HG03196 (cell line): ENCODE measurements around the gene TRAPPC6A.

Experiments
- ATAC-seq: cut with Tn5 transposase; IDR thresholded peaks from one replicate; pipeline ENCODE4 v1.9.1; 2021; ENCODE audit not compliant: unreplicated experiment

TRAPPC6A gene, protein sequence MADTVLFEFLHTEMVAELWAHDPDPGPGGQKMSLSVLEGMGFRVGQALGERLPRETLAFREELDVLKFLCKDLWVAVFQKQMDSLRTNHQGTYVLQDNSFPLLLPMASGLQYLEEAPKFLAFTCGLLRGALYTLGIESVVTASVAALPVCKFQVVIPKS

DNA sequence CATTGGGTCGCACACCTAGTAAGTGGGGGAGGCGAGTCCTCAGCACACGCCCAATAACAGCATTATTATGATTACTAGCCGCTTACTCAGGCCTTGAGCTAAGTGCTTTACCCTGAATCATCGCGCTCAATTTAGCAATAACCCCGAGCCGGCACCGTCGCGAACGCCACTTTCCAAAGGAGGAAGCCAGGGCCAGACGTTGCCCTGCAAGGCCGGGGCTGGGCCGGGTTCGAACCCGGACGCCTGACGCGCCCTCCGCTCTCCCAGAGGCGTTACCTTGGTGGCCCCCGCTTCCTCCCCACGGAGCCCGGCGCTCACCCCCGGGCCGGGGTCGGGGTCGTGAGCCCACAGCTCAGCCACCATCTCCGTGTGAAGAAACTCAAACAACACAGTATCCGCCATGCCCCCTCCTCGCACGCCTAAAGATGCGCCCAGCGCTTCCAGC is at the start of gene TRAPPC6A:
TRAPPC6A (minus strand) TSS at position 421 of the 445 bp plus-strand sequence; CDS start at position 402, 19 bp downstream.
- ATAC-seq, result no peak

- no peak for ATAC-seq
These were observed 46.6 kb upstream of the TRAPPC6A start for GRCh38 chr19:45224645-45225044.

DNA sequence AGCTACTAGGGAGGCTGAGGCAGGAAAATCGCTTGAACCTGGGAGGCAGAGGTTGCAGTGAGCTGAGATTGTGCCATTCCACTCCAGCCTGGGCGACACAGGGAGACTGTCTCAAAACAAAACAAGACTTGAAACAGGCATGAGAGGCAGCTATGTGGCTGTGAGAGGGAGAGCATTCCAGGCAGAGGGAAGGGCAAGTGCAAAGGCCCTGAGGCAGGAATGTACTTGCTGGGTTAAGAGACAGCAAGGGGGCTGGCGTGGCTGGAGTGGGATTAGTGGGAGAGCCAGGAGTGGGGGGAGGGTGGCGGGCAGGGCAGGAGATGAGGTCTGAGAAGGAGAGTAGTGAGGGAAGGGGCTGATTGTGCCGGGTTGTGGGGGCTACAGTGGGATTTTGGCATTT is 45.8 kb upstream of the TRAPPC6A start:
- ATAC-seq, result no peak

DNA sequence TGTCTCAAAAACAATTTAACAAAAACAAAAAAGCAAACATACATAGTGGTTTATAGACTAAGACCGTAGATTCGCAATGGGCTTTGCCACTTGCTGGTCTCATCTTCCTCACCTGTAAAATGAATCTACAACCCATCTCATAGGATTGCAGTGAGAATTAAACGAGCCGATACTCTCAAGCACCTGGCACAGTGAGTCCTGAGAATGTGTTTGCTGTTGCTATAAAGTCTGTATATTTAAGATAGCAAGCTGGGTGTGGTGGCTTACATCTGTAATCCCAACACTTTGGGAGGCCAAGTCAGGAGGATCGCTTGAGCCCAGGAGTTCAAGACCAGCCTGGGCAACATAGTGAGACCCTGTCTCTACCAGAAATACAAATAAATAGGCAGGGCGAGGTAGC is 44.7 kb upstream of the TRAPPC6A start:
- no peak for ATAC-seq

- ATAC-seq, result no peak
These were observed 41.1 kb upstream of the TRAPPC6A start for GRCh38 chr19:45218911-45219743.

DNA sequence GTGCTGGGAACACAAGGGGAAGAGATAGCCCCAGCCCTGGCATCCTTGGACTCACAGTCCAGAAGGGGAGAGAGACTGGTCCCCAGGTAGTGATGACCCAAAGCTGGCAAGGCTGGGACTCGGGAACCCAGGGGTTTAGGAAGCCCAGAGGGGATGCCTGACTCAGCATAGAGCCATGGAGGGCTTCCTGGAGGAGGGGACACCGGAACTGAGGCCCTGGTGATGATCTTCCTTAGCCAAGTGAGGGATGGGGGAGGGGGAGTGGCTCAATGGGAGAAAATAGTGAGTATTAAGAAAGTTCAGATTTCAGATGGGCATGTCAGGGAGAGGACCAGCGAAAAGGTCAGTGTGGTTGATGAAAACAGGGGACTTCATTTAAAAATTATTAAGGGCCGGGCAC is 40.4 kb upstream of the TRAPPC6A start:
- ATAC-seq, result no peak

DNA sequence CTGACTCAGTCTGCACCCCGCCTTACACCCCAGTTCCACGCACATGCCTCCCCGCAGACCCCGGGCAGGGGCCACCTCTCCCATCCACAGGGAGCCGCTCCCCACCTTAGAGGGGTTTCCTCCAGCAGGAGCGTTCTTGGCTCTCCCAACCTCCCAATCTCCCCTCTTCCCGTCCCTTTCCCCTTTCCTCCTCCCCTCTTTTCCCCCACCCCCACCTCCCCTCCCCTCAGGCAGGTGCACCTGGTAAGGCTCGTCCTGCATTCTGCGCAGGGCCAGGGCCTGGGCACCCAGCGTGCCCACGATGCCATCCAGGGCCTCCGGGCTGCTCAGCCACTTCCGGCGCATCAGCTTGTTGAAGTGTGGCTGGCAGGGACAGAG is 39.9 kb upstream of the TRAPPC6A start:
- no peak for ATAC-seq

DNA sequence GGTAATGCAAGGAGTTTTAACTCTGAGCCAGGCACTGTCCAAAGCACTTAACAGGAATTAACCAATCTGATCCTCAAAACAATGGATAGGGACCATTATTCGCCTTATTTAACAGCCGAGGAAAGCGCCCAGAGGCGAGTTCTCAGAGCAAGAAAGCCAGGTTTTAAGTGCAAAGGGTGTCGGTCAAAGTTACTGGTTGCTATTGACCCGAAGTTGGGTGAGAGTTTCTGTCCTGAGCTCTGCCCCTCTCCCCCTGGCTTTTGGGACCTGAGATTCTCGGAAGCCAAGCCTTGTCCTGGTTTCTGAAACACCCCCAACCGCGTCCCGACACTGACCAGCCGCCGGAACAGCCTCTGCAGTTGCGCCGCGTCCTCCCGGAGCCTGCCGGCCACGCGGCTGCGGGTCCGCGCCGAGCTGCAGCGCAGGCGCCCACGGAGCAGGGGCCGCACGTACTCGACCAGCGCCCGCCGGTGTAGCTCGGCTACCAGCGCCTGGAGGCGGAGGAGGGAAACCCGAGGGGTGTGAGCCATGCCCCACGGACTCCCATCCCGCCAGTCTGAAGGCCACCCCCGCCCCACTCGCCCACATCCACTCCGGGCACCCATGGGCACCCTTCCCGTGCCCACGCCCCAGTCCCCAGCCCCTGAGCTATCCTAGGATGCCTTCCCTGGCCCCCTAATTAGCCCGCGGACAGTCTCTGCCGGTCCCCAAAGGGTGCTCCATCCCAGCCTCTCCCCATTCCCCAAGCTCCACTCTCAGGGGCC is 39.3 kb upstream of the TRAPPC6A start:
- ATAC-seq, result no peak

GRCh38 chr19:45216667-45217066 is 38.6 kb upstream of the TRAPPC6A start:
- no peak for ATAC-seq

- no peak for ATAC-seq
These were observed 37.6 kb upstream of the TRAPPC6A start for GRCh38 chr19:45215391-45216191.

DNA sequence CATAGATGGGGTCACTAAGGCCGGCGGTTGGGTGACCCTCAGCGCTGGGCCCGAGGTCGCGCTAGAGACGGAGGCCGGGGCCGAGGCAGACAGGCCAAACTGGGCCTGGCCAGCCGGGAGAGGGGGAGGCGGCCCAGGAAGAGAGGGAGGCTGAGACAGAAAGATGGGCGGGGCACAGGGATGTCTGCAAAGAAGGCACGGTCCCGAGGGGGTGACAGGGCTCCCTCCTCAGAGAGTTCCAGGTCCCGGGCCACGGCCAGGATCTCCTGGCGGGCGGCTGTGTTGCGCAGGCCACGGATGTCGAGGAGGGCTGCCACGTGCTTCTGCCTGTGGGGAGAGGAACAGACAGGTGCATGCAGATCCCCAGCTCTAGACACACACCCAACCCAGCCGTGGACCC is 35.0 kb upstream of the TRAPPC6A start:
- no peak for ATAC-seq

- ATAC-seq, result no peak
These were observed 33.8 kb upstream of the TRAPPC6A start for GRCh38 chr19:45211751-45212381.

DNA sequence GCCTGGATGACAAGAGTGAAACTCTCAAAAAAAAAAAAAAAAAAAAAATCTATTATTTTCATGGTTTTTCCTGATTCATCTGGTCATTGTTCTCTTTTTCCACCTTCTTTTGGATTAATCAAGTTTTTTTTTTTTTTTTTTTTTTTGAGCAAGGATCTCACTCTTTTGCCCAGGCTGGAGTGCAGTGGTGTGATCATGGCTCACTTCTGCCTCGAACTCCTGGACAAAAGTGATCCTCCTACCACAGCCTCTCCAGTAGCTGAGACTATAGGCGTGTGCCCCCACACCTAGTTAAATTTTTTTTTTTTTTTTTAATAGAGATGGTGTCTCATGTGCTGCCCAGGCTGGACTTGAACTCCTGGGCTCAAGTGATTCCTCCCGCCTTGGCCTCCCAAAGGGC is 28.3 kb upstream of the TRAPPC6A start:
- ATAC-seq, result no peak

DNA sequence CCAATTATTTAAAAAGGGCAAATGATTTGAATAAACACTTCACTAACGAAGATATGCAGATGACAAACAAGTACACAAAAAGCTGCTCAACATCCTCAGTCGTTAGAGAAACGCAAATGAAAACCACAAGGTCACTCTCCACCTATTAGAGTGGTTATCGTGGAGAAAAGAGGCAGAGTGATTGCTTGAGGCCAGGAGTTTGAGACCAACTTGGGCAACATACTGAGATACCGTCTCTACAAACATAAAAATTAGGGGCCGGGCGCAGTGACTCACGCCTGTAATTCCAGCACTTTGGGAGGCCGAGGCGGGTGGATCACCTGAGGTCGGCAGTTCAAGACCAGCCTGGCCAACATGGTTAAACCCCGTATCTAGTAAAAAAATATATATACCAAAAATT is 27.8 kb upstream of the TRAPPC6A start:
- no peak for ATAC-seq

- ATAC-seq, result no peak
These were observed 24.6 kb upstream of the TRAPPC6A start for GRCh38 chr19:45202637-45203036.

GRCh38 chr19:45200568-45200967 is 22.5 kb upstream of the TRAPPC6A start:
- no peak for ATAC-seq

GRCh38 chr19:45195764-45196163 is 17.7 kb upstream of the TRAPPC6A start:
- ATAC-seq, result no peak

DNA sequence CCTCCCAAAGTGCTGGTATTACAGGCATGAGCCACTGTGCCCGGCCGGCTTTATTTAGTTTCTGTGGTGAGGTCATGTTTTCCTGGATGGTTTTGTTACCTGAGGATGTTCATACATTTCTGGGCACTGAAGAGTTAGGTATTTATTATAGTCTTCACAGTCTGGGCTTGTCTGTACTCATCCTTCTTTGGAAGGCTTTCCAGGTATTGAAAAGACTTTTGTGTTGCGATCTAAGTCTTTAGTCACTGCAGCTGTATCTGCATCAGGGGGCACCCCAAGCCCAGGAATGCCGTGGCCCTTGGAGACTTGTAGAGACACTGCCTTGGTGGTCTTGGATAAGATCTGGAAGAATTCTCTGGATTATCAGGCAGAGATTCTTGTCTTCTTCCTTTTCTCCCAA is 13.3 kb upstream of the TRAPPC6A start:
- no peak for ATAC-seq

DNA sequence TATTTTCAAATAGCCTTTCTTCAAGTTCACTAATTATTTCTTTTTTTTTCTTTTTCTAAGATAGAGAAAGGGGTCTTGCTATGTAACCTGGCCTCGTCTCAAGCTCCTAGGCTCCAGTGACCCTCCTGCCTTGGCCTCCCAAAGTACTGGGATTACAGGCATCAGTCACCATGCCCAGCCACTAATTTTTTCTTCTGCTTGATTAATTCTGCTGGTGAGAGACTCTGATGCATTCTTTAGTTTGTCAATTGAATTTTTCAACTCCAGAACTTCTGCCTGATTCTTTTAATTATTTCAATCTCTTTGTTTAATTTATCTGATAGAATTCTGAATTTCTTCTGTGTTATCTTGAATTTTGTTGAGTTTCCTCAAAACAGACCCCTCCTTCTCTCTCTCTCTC is 11.9 kb upstream of the TRAPPC6A start:
- ATAC-seq, result no peak

- no peak for ATAC-seq
These were observed 9.5 kb upstream of the TRAPPC6A start for GRCh38 chr19:45187421-45188100.
